ACHN (cell line): ENCODE measurements around the gene MCC.

Source experiments
- DNase-seq: peaks from one replicate; pipeline ENCODE4 v3.0.0-alpha.2; 2015
- in situ Hi-C: cut with HindIII; loops from 2 replicates; pipeline ENCODE4 v1.10.0; 2017; ENCODE audit warnings: low sequenced_read_pairs, low pct_ligation_motif_present, low pct_unique_long_range_greater_than_20kb

The MCC gene

DNA sequence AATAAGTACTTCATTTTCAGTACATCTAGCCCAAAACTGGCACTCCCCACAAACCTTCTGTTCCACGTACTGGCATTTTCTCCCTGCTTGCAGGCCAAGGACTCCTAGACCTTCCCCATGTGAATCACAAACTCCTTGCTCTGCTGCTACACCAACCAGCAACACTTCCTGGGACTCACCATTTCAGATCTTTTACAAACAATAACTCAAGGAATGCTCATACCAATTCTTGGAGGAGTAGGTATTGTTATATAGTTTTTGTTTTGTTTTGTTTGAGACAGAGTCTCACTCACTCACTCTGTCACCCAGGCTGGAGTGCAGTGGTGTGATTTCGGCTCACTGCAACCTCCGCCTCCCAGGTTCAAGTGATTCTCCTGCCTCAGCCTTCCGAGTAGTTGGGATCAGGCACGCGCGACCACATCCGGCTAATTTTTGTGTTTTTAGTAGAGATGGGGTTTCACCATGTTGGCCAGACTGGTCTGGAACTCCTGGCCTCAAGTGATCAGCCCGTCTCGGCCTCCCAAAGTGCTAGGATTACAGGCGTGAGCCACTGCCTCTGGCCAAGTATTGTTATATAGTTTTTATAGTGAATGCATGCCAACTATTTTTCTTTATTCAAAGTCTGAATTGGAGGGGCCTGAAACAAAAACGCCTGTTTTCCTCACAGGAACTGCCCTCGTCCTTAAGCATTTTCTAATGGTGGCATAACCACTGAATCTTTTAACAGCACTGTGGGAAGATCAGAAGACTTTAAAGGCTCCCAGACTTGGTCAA lies 264.2 kb downstream of the MCC start:
- no peak for DNase-seq
- in situ Hi-C loops: no loop called here

GRCh38 chr5:113223315-113223714 lies 264.9 kb downstream of the MCC start:
- in situ Hi-C loops: no loop called here
- no peak for DNase-seq

DNA sequence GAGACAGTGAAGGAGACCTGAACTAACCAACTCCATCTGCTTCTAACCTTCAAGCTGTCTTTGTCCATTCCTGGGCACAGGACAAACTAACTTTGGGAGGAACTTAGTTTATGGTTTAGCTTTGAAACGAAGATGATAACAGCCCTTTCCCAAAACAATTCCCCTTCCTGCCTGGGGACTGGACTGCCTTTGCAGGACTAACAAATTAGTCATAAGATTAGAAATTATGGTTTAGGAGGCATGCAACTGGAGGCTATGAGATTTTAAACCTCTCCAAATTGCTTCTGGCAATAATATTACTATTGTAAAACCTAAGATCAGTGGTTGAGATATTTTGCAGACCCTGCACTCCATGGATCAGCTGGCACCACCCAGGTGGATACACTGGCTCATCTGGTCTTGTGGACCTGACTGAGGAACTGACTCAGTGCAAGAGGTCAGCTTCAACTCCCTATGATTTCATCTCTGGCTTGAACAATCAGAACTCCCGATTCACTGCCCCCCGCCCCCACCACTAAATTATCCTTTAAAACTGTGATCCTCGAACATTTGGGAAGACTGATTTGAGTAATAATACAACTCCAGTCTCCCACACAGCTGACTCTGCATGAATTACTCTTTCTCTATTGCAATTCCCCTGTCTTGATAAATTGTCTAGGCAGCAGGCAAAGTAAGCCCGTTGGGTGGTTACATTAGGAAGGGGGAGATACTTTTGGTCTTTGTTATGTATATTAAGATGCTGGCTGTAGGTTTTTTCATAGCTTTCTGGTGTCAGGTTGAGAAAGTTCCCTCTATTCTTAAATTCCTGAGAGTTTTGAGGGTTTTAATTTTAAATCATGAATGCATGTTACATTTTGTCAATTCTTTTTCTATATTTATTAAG lies 266.7 kb downstream of the MCC start:
- in situ Hi-C loops: no loop called here

DNA sequence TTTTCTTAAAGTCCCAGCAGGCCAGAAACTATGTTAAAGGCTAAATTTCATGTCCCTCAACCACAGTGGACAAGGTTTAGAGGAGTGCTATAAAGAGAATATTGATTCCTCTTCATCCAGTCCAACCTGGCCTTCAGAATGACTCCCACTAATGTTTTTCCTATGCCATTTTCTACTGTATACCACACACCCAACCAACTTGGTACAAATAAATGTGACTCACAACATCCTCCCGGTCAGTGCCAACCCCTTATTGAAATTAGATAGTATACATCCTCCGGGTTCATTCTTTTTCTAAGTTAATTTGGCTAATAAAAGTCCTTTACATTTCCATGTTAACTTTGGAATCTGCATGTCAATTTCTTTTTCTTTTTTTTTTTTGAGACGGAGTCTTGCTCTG lies 268.6 kb downstream of the MCC start:
- in situ Hi-C loops: no loop called here
- no peak for DNase-seq

More for the DNA sequence above, 266.7 kb downstream of the MCC start:
- DNase-seq: no peak

- in situ Hi-C loops: no loop called here
- DNase-seq: no peak
These were observed 269.2 kb downstream of the MCC start for GRCh38 chr5:113218906-113219517.

- DNase-seq: no peak
- in situ Hi-C loops: no loop called here
These were observed 270.1 kb downstream of the MCC start for GRCh38 chr5:113218200-113218599.

GRCh38 chr5:113217619-113218184 lies 270.6 kb downstream of the MCC start:
- in situ Hi-C loops: no loop called here
- no peak for DNase-seq

DNA sequence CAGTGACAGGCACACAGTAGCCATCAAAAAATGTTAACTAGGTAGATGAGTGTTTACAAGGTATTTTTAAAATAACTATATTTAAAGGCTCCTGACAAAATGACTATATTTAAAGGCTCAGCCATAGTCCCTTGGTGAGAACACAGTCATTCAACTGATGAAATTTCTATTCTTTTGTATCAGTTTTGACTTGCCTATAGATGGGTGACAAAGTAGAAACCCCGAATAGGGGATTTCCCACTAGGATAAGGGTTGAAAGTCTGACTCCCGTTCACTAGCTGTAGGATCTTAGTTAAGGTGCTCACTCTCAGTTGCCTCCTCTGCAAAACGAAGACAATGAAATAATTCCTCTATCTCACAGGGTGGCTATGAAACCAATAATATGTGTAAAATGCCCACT lies 271.7 kb downstream of the MCC start:
- in situ Hi-C loops: no loop called here
- DNase-seq: no peak

GRCh38 chr5:113215401-113216060 lies 272.7 kb downstream of the MCC start:
- in situ Hi-C loops: no loop called here
- peak; percentile 2 for DNase-seq

GRCh38 chr5:113214606-113215323 lies 273.5 kb downstream of the MCC start:
- in situ Hi-C loops: no loop called here
- DNase-seq: no peak

DNA sequence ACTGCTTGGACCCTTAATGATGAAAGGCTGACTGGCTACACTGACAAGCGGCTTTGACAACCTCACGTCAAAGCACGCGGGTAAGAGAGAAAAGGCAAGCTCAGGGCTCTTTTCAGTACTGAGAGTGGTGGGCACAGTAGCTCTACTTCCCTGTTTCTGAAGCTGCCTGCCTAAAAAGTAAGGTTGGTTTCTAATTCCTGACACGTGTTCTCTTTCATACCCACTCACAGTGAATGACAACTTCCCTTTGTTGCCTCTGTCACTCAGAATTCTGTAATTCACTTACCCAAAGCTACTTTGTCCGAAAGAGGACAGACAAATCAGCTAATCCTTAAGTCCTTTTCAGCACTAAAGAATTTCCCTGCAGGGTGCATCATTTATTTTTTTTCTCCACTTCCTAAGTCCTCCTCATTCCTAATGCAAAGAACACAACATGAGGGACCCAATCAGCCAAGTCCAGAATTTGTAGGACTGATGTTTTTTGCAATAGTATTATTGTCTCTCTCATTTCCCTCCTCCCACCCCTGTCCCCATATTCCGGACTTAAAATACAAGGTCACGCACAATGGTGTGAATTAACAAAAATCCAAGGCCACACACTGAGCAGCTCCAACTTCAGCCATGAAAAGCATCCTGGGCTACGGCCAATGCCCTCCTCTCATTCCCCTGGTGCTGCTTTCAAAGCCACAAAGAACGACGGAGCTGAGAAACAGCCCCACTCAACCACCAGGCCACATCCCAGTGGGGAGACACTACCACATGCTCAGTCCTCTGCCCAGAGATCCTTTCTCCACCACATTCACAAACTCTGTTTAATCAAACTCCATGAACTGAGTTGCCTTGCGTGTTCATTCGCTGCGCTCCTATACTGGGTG lies 274.5 kb downstream of the MCC start:
- no peak for DNase-seq
- in situ Hi-C loops: no loop called here

GRCh38 chr5:113212244-113212920 lies 275.9 kb downstream of the MCC start:
- in situ Hi-C loops: no loop called here
- no peak for DNase-seq

GRCh38 chr5:113209498-113209897 lies 278.8 kb downstream of the MCC start:
- in situ Hi-C loops: no loop called here
- no peak for DNase-seq

- peak; percentile 5 for DNase-seq
- in situ Hi-C loops: no loop called here
These were observed 282.4 kb downstream of the MCC start for GRCh38 chr5:113205807-113206206.

- in situ Hi-C loops: no loop called here
- no peak for DNase-seq
These were observed 282.9 kb downstream of the MCC start for GRCh38 chr5:113205323-113205722.

DNA sequence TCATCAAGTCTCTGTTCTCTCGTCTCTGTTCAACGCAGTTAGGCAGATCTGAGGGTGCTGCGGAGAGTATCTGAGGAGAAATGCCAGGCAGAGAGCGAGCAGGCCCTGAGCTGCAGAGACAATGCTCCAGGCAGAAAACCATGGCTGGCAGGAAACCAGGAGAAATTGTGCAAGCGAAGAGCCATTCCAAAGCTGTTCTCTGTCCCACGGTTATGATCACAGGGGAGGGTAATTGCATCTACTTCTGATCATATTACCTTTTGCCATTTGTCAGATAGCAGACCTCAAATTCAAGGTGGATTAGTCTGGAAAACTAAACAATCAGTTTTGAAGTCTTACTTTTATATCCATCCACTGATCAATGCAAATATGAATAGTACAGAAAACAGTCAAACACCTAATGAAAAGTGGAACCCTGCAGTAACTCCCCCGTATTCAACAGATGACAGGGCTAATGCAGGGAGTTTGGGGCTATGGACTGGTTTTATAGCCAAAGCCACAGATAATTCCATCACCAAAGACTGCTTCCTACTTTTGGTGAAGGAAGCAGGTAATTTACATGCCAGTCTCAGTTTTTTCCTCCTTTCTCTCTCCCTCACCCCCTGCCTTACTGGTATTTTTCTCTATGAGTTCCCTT lies 283.6 kb downstream of the MCC start:
- DNase-seq: no peak
- in situ Hi-C loops: no loop called here
